ENCODE results near the gene POLR3K. TPM values are rescaled to one million over a fixed set of nuclear protein-coding genes. Genes with fewer than 3 reads are reported as not detected.

The POLR3K gene
- total RNA-seq, 6 experiments from 2014 or later, result 3.5 to 6.3 (median 4.3) TPM

- no peak overlapping the region for H3K27ac ChIP-seq
- H3K9me3 ChIP-seq, result no peaks in the 10 kb centered on the region
- no peak overlapping the region for H3K4me3 ChIP-seq
- H3K36me3 ChIP-seq, result peaks cover 0 to 34% (median 4%) of the 10 kb centered on the region in 4 donors
- DNase-seq (no peak), ATAC-seq (no peak)
- intact Hi-C loops (cut with DNase I), result no loop called here
- TF ChIP-seq, protein P1, sequence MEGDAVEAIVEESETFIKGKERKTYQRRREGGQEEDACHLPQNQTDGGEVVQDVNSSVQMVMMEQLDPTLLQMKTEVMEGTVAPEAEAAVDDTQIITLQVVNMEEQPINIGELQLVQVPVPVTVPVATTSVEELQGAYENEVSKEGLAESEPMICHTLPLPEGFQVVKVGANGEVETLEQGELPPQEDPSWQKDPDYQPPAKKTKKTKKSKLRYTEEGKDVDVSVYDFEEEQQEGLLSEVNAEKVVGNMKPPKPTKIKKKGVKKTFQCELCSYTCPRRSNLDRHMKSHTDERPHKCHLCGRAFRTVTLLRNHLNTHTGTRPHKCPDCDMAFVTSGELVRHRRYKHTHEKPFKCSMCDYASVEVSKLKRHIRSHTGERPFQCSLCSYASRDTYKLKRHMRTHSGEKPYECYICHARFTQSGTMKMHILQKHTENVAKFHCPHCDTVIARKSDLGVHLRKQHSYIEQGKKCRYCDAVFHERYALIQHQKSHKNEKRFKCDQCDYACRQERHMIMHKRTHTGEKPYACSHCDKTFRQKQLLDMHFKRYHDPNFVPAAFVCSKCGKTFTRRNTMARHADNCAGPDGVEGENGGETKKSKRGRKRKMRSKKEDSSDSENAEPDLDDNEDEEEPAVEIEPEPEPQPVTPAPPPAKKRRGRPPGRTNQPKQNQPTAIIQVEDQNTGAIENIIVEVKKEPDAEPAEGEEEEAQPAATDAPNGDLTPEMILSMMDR (IDR thresholded peaks at IDR 0.05), result no peak
- no peak for TF ChIP-seq POLR2A (IDR thresholded peaks at IDR 0.05)
- H3K4me1 ChIP-seq, result no peaks in the 10 kb centered on the region
- WGBS (ENCODE audit: insufficient coverage, low coverage, low lambda C conversion rate, missing lambda C conversion rate), result 56% methylated on average over 3 of the region's 9 CpGs
- H3K27me3 ChIP-seq, result no peaks in the 10 kb centered on the region
Measured at GRCh38 chr16:85865-86264, 32.5 kb upstream of the POLR3K start.

DNA sequence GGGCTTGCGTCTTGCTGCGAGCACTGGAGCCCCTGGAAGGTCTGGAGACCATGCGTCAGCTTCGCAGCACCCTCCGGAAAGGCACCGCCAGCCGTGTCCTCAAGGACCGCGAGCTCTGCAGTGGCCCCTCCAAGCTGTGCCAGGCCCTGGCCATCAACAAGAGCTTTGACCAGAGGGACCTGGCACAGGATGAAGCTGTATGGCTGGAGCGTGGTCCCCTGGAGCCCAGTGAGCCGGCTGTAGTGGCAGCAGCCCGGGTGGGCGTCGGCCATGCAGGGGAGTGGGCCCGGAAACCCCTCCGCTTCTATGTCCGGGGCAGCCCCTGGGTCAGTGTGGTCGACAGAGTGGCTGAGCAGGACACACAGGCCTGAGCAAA lies 32.0 kb upstream of the POLR3K start:
- intact Hi-C loops (cut with DNase I), result no loop called here
- H3K4me3 ChIP-seq, result no peak overlapping the region
- peak in 1 of 4 donors; percentile 2 for ATAC-seq
- no peaks in the 10 kb centered on the region for H3K9me3 ChIP-seq
- DNase-seq, result no peak
- no peak for TF ChIP-seq POLR2A (IDR thresholded peaks at IDR 0.05)
- TF ChIP-seq, protein P1 (IDR thresholded peaks at IDR 0.05), result no peak
- no peaks in the 10 kb centered on the region for H3K27me3 ChIP-seq
- peaks cover 0 to 34% (median 4%) of the 10 kb centered on the region in 4 donors for H3K36me3 ChIP-seq
- H3K27ac ChIP-seq, result no peak overlapping the region
- WGBS (ENCODE audit: insufficient coverage, low coverage, low lambda C conversion rate, missing lambda C conversion rate), result 60% methylated on average over 1 of the region's 18 CpGs
- H3K4me1 ChIP-seq, result no peaks in the 10 kb centered on the region

GRCh38 chr16:84718-85406 lies 31.5 kb upstream of the POLR3K start:
- no peaks in the 10 kb centered on the region for H3K27me3 ChIP-seq
- no peak for TF ChIP-seq POLR2A (IDR thresholded peaks at IDR 0.05)
- 37% methylated on average over 2 of the region's 7 CpGs for WGBS (ENCODE audit: insufficient coverage, low coverage, low lambda C conversion rate, missing lambda C conversion rate)
- DNase-seq, result no peak
- peak; percentile 19 to 56 (median 34) for ATAC-seq
- no peak overlapping the region for H3K27ac ChIP-seq
- H3K9me3 ChIP-seq, result no peaks in the 10 kb centered on the region
- peaks cover 0 to 37% (median 2%) of the 10 kb centered on the region in 4 donors for H3K36me3 ChIP-seq
- intact Hi-C loops (cut with DNase I), result no loop called here
- H3K4me3 ChIP-seq, result no peak overlapping the region
- no peaks in the 10 kb centered on the region for H3K4me1 ChIP-seq

DNA sequence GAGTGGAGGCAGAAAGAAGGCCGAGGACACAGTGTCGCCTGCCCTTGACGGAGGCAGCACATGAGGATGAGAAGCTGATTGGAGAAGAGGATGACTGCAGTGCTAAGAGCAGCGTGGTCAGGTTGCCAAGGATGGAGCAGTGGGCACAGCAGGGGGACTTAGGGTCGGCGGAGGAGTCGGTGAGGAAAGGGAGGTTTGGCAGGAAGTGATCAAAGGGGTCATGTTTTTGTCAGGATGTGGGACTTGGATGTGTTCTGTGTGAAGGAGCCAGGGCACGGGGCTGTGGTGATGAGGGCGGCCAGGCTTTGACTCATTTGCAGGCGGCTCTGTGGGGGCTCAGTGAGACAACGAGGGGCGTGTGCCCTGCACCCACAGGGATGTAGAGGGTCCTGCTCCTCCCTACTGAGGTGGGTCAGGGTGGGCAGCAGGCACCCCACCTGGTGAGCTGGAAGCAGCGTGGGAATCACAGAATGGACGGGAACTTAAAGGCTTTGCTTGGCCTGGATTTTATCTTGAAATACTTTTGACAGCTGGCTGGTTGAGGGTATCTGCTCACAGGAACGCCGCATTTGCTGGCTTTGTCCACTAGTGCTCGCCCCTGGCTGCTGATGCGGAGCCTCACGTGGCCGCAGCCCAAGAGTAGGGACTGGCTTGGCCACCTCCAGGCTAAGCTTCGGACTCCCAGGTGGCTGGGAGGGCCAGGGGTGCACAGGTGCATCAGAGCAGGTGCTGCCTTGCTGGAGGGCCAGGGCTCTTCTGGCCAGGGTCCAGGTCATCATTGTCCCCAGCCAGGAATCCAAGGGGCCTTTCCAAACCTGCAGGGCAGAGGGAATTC lies 30.6 kb upstream of the POLR3K start:
- ATAC-seq (no peak), DNase-seq (no peak)
- WGBS (ENCODE audit: insufficient coverage, low coverage, low lambda C conversion rate, missing lambda C conversion rate), result 63% methylated on average over 13 of the region's 21 CpGs
- no peak overlapping the region for H3K4me3 ChIP-seq
- no peak overlapping the region for H3K27ac ChIP-seq
- H3K36me3 ChIP-seq, result peaks cover 0 to 29% (median 0%) of the 10 kb centered on the region in 4 donors
- intact Hi-C loops (cut with DNase I), result no loop called here
- H3K4me1 ChIP-seq, result peaks cover 0 to 2% (median under 1%) of the 10 kb centered on the region in 4 donors
- H3K27me3 ChIP-seq, result no peaks in the 10 kb centered on the region
- no peaks in the 10 kb centered on the region for H3K9me3 ChIP-seq
- TF ChIP-seq POLR2A (IDR thresholded peaks at IDR 0.05), result no peak
- TF ChIP-seq, protein P1 (IDR thresholded peaks at IDR 0.05), result no peak
